Measurements from ENCODE around the gene HOXC12.

HOXC12 gene

DNA sequence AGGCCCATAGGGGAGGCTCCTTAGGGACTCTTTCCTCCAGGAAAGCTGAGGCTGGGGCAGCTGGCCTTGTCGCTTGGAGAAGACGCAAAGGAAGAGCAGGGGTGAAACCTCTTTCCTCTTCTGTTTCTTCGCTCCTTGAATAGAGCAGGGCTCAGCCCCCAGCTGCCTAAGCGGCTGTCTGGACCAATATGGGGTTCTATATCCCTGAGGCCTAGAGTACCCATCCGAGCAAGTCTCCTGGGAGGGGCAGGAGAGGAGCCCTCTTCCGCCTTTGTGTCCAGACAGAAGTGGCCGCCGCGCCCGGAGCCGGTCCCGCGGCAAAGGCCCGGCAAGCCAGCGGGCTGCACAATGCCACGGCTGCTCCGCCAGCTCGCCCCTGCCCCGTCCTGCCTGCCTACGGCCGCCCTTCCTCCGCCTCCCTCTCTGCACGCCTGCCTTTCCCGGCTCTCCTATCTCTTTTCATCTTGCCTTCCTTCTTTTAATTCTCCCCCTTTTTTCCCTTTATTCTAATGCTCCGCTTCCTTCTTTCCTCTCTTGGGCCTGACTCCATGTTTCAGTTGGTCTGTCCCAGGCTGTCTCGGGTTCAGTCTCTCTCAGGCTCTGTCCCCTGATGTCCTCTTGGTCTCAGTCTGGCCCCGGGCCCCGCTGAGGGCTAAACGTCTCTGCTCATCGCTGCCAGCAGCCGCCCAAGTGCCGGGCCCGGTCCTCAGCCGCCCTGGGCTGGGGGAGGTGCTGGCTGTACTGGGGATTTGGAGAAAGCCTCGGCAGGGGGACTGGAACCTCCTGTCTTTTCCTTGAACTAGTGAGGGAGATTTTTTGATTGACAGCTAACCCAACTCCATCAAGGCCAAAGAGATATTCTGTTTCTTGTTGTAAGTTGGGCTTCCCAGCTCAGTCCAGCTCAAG, 42.8 kb downstream of the HOXC12 start:
- DNase-seq (ENCODE audit: low read depth) = no peak
- TF ChIP-seq, protein P1, sequence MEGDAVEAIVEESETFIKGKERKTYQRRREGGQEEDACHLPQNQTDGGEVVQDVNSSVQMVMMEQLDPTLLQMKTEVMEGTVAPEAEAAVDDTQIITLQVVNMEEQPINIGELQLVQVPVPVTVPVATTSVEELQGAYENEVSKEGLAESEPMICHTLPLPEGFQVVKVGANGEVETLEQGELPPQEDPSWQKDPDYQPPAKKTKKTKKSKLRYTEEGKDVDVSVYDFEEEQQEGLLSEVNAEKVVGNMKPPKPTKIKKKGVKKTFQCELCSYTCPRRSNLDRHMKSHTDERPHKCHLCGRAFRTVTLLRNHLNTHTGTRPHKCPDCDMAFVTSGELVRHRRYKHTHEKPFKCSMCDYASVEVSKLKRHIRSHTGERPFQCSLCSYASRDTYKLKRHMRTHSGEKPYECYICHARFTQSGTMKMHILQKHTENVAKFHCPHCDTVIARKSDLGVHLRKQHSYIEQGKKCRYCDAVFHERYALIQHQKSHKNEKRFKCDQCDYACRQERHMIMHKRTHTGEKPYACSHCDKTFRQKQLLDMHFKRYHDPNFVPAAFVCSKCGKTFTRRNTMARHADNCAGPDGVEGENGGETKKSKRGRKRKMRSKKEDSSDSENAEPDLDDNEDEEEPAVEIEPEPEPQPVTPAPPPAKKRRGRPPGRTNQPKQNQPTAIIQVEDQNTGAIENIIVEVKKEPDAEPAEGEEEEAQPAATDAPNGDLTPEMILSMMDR (IDR thresholded peaks at IDR 0.05; ENCODE audit: insufficient read depth, low read depth, low read length, missing control alignments) = no peak
- no peak overlapping the region for H3K4me3 ChIP-seq (ENCODE audit: low read depth, low read length)

DNA sequence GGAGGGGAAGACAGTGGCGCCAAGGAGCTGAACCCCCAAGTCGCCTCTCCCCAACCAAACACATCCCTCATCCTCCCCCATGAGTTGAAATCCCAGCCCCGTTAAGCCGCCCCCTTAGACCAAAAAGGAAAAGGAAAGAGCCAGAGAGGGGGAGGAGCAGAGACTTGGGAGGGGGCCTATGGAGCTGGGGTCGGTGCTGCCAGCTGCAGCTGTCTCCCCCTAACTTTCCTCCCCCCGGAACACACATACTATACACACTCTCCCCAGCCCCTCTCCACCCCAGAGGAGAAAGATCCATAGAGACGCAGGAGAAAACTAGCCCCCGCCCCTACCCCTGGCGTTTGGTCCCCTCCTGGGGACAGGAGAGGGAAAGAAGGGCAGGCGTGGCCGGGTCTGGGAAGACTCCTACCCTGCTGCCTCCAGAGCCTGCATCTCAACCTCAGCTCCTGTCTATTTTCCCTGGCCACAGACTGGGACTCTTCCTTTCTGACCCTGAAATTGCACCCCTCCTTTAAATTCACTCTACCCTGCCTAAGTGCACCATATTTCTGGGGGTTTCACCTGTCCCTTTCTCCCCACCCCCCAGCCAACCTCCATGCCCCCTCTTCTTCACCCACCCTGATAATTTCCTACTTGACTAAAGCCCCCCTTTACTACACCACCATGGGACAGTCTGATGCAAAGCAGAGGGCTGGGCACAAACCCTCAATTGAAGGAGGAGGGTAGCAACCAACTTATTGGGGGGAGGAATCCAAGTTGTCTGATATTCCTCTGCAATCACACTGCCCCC, 43.6 kb downstream of the HOXC12 start:
- no peak for DNase-seq (ENCODE audit: low read depth)
- H3K4me3 ChIP-seq (ENCODE audit: low read depth, low read length) = no peak overlapping the region
- TF ChIP-seq, protein P1 (IDR thresholded peaks at IDR 0.05; ENCODE audit: insufficient read depth, low read depth, low read length, missing control alignments) = no peak

DNA sequence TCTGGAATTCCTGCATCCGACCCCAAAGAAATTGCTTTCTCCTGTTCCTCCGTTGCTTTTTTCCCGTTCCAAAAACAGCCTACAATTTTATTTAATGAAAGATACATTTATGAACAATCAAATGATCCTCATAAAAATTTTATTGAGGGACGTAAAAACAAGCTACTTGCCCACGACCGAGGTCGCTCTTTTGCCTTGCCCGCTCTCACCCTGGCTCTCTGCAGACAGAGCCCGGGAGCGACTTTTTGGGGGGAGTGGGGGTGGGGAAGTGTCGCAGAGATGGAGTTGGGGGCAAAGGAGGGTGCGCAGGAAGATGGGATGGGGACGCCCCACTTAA, 44.2 kb downstream of the HOXC12 start:
- TF ChIP-seq, protein P1 (IDR thresholded peaks at IDR 0.05; ENCODE audit: insufficient read depth, low read depth, low read length, missing control alignments) = no peak
- H3K4me3 ChIP-seq (ENCODE audit: low read depth, low read length) = no peak overlapping the region
- no peak for DNase-seq (ENCODE audit: low read depth)

DNA sequence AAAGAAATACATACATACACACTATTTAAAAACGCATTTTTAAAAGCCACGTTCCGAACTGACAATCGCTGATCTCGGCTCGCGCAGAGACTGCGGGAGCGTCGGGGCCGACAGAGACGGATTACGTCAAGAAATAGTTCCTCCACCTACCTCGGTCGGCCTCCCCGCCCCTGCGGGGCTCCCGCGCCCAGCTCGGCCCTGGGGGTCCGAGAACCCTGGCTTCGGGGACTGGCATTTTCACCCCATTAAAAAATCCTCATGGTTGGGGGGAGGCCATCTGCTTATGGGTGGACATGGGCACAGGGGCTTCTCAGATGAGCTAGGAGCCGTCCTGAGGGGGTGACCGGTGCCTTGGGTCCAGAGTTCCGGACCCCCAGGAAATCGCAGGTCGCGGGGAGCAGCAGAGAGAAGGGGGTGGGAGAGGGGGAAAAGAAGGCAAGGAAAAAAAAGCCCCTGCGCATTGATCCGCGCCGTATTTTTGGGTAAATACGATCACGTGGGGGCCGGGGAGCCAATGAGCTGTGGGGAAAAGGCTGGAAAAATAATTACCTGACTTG, 44.9 kb downstream of the HOXC12 start:
- no peak for DNase-seq (ENCODE audit: low read depth)
- TF ChIP-seq, protein P1 (IDR thresholded peaks at IDR 0.05; ENCODE audit: insufficient read depth, low read depth, low read length, missing control alignments) = no peak
- no peak overlapping the region for H3K4me3 ChIP-seq (ENCODE audit: low read depth, low read length)

DNA sequence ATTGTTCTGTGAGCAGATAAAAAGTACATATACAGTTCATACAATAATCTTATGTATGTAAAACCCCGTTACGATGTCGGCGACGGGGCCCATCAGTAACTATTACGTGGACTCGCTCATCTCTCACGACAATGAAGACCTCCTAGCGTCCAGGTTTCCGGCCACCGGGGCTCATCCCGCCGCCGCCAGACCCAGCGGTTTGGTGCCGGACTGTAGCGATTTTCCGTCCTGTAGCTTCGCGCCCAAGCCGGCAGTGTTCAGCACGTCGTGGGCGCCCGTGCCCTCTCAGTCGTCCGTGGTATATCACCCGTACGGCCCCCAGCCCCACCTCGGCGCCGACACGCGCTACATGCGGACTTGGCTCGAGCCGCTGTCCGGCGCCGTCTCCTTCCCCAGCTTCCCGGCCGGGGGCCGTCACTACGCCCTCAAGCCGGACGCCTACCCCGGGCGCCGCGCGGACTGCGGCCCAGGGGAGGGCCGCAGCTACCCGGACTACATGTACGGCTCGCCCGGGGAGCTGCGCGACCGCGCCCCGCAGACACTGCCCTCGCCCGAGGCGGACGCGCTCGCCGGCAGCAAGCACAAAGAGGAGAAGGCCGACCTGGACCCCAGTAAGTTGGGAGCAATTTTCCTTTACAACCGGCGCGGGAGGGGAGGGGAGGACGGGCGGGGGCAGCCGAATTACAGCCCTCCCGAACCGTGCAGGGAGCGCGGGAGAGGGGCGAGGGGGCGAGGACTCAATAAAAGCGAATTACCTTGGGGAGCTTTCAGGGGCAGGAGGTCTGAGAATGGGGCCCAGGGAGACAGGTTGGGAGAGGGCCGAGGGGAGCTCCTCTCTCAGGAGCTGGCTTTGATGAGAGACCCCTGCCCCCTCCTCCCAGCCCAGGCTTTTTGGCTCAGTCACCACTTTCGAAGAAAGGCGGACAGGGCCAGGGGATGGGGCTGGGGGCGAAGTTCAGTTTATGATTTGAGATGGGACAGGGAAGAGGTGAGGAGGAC, 45.7 kb downstream of the HOXC12 start, which contains the start of gene HOXC9:
Gene HOXC9 (plus strand): TSS at position 46 of the 999 bp plus-strand sequence. CDS start 28 bp downstream, at position 74.
- H3K4me3 ChIP-seq (ENCODE audit: low read depth, low read length) = no peak within 1 kb of the TSS
- TF ChIP-seq, protein P1 (IDR thresholded peaks at IDR 0.05; ENCODE audit: insufficient read depth, low read depth, low read length, missing control alignments) = no peak
- DNase-seq (ENCODE audit: low read depth) = no peak

Measured in GM12865 (cell line).